Aorta (tissue), 5 donors: ENCODE data around the gene TMPRSS12. TPM values are rescaled to one million over a fixed set of nuclear protein-coding genes. Genes with fewer than 3 reads are reported as not detected.
A peak's percentile ranks its signal among the peaks of the same experiment; 100 is the strongest.

ENCODE experiments used
- ATAC-seq: fragments of 200-7000 bp; cut with Tn5 transposase; one replicate; pipeline ENCODE4 v1.9.1; 2022; ENCODE audit warnings: moderate library complexity; ENCODE audit not compliant: low FRiP score
- DNase-seq, 2 donors: peaks; one replicate each; pipeline ENCODE4 v3.0.0-alpha.2; 2020
- H3K27ac ChIP-seq, 2 donors: one replicate each; pipeline ENCODE4 v1.5.1; 2013; ENCODE audit warnings: low read length in 2 of 2, mild to moderate bottlenecking in 2 of 2, moderate library complexity in 2 of 2, control low read depth in 1 of 2, inconsistent platforms in 1 of 2, low read depth in 1 of 2
- H3K27me3 ChIP-seq, 2 donors: one replicate each; pipeline ENCODE4 v1.6.1; 2013; ENCODE audit warnings: control low read depth in 1 of 2, low read length in 1 of 2, mild to moderate bottlenecking in 1 of 2, moderate library complexity in 1 of 2; ENCODE audit not compliant: insufficient read depth in 2 of 2, control insufficient read depth in 1 of 2
- H3K36me3 ChIP-seq, 2 donors: one replicate each; pipeline ENCODE4 v1.6.1; 2013; ENCODE audit warnings: control low read depth in 1 of 2, low read length in 1 of 2, mild to moderate bottlenecking in 1 of 2; ENCODE audit not compliant: insufficient read depth in 2 of 2, control insufficient read depth in 1 of 2
- H3K4me1 ChIP-seq, 2 donors: one replicate each; pipeline ENCODE4 v1.6.1; 2013; ENCODE audit warnings: low read length in 2 of 2, control low read depth in 1 of 2, mild to moderate bottlenecking in 1 of 2, moderate library complexity in 1 of 2; ENCODE audit not compliant: insufficient read depth in 2 of 2, control insufficient read depth in 1 of 2
- H3K4me3 ChIP-seq, 2 donors: one replicate each; pipeline ENCODE4 v1.5.1; 2013; ENCODE audit warnings: low read length in 2 of 2, control low read depth in 1 of 2, mild to moderate bottlenecking in 1 of 2
- H3K9me3 ChIP-seq: one replicate; pipeline ENCODE4 v1.6.1; 2013; ENCODE audit warnings: mild to moderate bottlenecking, low read length; ENCODE audit not compliant: control insufficient read depth
- WGBS, 2 donors: extraction: QIAGEN DNeasy Blood & Tissue Kit; methylation state at CpG; one replicate each; pipeline ENCODE4 v1.1.7; 2013; 5-methylcytosine and 5-hydroxymethylcytosine counted together
- intact Hi-C, 2 donors: fragments of 100-400 bp; cut with DNase I; formaldehyde crosslinking; loops; one replicate each; pipeline versions ENCODE4 v1.14.2 to v1.15.0; 2022
- polyA plus RNA-seq, 2 donors: library from polyadenylated mRNA; stranded (reverse); fragments of 200-250 nt; gene quantifications; one replicate each; pipeline ENCODE4 v1.2.3, GENCODE V29; 2013
- total RNA-seq, 2 donors: library from RNA; stranded (reverse); fragmentation: NEBNext Ultra II Directional; extraction: Animal tissue kit (Norgen Biotek cat#: 25700); gene quantifications; one replicate each; pipeline ENCODE4 v1.2.1, GENCODE V29; 2021
- donor health status: healthy with polysubstance abuse.
- donor health status: Bipolar disorder and iron deficiency.
- donor health status: DM: no; HTN: no; CAD: no.
- donor health status: DM: no; HTN: no; CAD: no.
- donor health status: DM: yes; HTN: yes; CAD: no.

The TMPRSS12 gene
- total and polyA plus RNA-seq, 4 donors, result not detected

- no peaks in the 10 kb centered on the region for H3K27me3 ChIP-seq
- H3K4me1 ChIP-seq, result no peaks in the 10 kb centered on the region
- intact Hi-C loops, result no loop called here
- ATAC-seq, result no peak
- H3K9me3 ChIP-seq, result peaks cover 6% of the 10 kb centered on the region
- no peaks in the 10 kb centered on the region for H3K36me3 ChIP-seq
- H3K27ac ChIP-seq, result no peak overlapping the region
- H3K4me3 ChIP-seq, result no peak overlapping the region
- WGBS, 2 donors, result 83 to 94% methylated on average over 6 of the region's 6 CpGs
- DNase-seq, result no peak
Measured at GRCh38 chr12:50914872-50915484, 72.3 kb downstream of the TMPRSS12 start.

GRCh38 chr12:50916292-50916691, 73.6 kb downstream of the TMPRSS12 start:
- Histone ChIP-seq H3K4me1 (no peaks in the 10 kb centered on the region), H3K9me3 (peaks cover 6% of the 10 kb centered on the region), H3K4me3 (no peak overlapping the region), H3K27ac (no peak overlapping the region), H3K36me3 (no peaks in the 10 kb centered on the region), H3K27me3 (no peaks in the 10 kb centered on the region)
- intact Hi-C loops, result no loop called here
- ATAC-seq, result no peak
- WGBS, 2 donors, result 69 to 98% methylated on average over 2 to 3 of the region's 3 CpGs
- no peak for DNase-seq

DNA sequence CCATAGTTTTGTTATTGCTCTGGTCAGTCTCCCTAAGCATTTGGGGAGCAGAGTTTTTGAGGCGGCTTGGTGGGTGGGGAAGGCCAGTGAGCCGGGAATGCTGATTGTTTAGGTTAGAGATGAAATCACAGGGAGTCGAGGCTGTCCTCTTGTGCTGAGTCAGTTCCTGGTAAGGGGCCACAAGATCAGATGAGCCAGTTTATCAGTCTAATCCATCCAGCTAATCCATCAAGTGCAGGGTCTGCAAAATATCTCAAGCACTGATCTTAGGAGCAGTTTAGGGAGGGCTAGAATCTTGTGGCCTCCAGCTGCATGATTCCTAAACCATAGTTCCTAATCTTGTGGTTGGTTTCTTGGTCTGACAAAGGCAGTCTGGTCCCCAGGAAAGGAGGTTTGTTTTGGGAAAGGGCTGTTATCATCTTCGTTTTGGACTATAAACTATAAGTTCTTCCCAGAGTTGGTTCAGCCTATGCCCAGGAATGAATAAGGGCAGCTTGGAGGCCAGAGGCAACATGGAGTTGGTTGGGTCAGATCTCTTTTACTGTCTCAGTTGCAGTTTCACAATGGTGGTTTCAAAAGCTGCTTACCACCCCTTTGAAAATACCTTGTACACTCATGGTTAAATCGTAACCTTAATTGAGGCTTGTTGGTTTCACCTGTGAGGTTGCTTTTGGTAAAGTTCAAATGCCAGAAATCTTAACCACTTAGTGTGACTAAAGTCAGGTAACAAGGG, 76.0 kb downstream of the TMPRSS12 start:
- no peak overlapping the region for H3K4me3 ChIP-seq
- peaks cover 2% of the 10 kb centered on the region for H3K9me3 ChIP-seq
- no peaks in the 10 kb centered on the region for H3K27me3 ChIP-seq
- no peak overlapping the region for H3K27ac ChIP-seq
- WGBS, 2 donors, result 82 to 91% methylated on average over 5 of the region's 5 CpGs
- ATAC-seq (no peak), DNase-seq (no peak)
- intact Hi-C loops, result no loop called here
- H3K4me1 ChIP-seq, result peaks cover 0 to 4% of the 10 kb centered on the region in 2 donors
- H3K36me3 ChIP-seq, result no peaks in the 10 kb centered on the region

DNA sequence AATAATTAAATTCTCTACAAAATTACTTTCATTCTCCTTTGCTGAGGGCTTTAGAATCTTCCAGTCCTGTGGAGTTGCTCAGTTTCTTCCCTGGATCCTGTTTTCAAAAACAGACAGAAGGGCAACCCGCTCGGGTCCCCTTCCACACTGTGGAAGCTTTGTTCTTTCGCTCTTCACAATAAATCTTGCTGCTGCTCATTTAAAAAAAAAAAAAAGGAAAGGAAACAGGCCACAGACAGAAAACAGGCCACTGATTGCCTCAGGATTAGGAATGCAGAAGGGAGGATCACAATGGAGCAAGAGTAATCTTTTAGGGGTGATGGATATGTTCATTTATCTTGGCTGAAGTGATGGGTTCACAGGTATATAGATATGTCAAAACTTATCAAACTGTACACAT, 80.1 kb downstream of the TMPRSS12 start:
- Histone ChIP-seq H3K27me3 (no peaks in the 10 kb centered on the region), H3K27ac (peak overlapping the region in 1 of 2 donors; percentile 87), H3K4me1 (peaks cover 0 to 4% of the 10 kb centered on the region in 2 donors), H3K36me3 (no peaks in the 10 kb centered on the region), H3K4me3 (peak overlapping the region in 1 of 2 donors; percentile 8), H3K9me3 (no peaks in the 10 kb centered on the region)
- no peak for DNase-seq
- intact Hi-C loops, result loop anchor here in 1 of 2 donors (10.0 kb wide), 1 partner anchor 98 kb away; no protein-coding TSS in a partner anchor
- peak; percentile 24 for ATAC-seq
- WGBS, 2 donors, result 24% methylated on average over 3 of the region's 3 CpGs

- Histone ChIP-seq H3K27ac (peak overlapping the region; percentile 67 to 75), H3K4me1 (peaks cover 0 to 4% of the 10 kb centered on the region in 2 donors), H3K9me3 (no peaks in the 10 kb centered on the region), H3K36me3 (no peaks in the 10 kb centered on the region), H3K4me3 (peak overlapping the region; percentile 84 to 95), H3K27me3 (no peaks in the 10 kb centered on the region)
- no peak for DNase-seq
- WGBS, 2 donors, result 3% methylated on average over 8 of the region's 8 CpGs
- peak; percentile 59 for ATAC-seq
- intact Hi-C loops, result loop anchor here in 1 of 2 donors (2.0 to 10.0 kb wide), 2 partner anchors 61 to 99 kb away; no protein-coding TSS in a partner anchor
Measured at GRCh38 chr12:50923361-50924130, 80.8 kb downstream of the TMPRSS12 start.

GRCh38 chr12:50924131-50924438, 81.4 kb downstream of the TMPRSS12 start:
- intact Hi-C loops, result loop anchor here in 1 of 2 donors (2.0 to 10.0 kb wide), 2 partner anchors 61 to 99 kb away; no protein-coding TSS in a partner anchor
- Histone ChIP-seq H3K27me3 (no peaks in the 10 kb centered on the region), H3K4me3 (peak overlapping the region; percentile 84 to 95), H3K9me3 (no peaks in the 10 kb centered on the region), H3K36me3 (no peaks in the 10 kb centered on the region), H3K27ac (peak overlapping the region; percentile 67 to 82), H3K4me1 (peaks cover 0 to 4% of the 10 kb centered on the region in 2 donors)
- 0 to 1% methylated on average over 4 of the region's 4 CpGs for WGBS, 2 donors
- ATAC-seq (peak; percentile 13), DNase-seq (no peak)

- no peaks in the 10 kb centered on the region for H3K27me3 ChIP-seq
- no peaks in the 10 kb centered on the region for H3K9me3 ChIP-seq
- no peaks in the 10 kb centered on the region for H3K36me3 ChIP-seq
- peaks cover 0 to 4% of the 10 kb centered on the region in 2 donors for H3K4me1 ChIP-seq
- peak overlapping the region; percentile 82 for H3K27ac ChIP-seq
- peak; percentile 96 for ATAC-seq
- peak overlapping the region; percentile 84 to 95 for H3K4me3 ChIP-seq
- intact Hi-C loops, result loop anchor here in 1 of 2 donors (2.0 to 10.0 kb wide), 2 partner anchors 60 to 100 kb away; no protein-coding TSS in a partner anchor
- DNase-seq, result peak; percentile 92 to 94
- 1 to 2% methylated on average over 13 of the region's 13 CpGs for WGBS, 2 donors
Measured at GRCh38 chr12:50924439-50925341, 82.0 kb downstream of the TMPRSS12 start.

GRCh38 chr12:50925342-50925651, 82.6 kb downstream of the TMPRSS12 start:
- Histone ChIP-seq H3K36me3 (peaks cover 0 to 2% of the 10 kb centered on the region in 2 donors), H3K27me3 (no peaks in the 10 kb centered on the region), H3K27ac (no peak overlapping the region), H3K9me3 (no peaks in the 10 kb centered on the region), H3K4me1 (peaks cover 0 to 4% of the 10 kb centered on the region in 2 donors), H3K4me3 (peak overlapping the region; percentile 46 to 84)
- intact Hi-C loops, result loop anchor here in 1 of 2 donors (2.0 to 10.0 kb wide), 2 partner anchors 60 to 100 kb away; no protein-coding TSS in a partner anchor
- 8 to 15% methylated on average over 7 of the region's 7 CpGs for WGBS, 2 donors
- ATAC-seq (peak; percentile 6), DNase-seq (no peak)
